NCI-H69 (cell line): ENCODE data around the gene SPATA9.
"Not testable (repeated sequence)": the region's sequence is repeated elsewhere in the genome, so short reads cannot be mapped to it uniquely, and the experiment has no call there.

Experiments
- DNase-seq: peaks from one replicate; lab custom pipeline; 2025; lab: John Stamatoyannopoulos, UW

The SPATA9 gene

DNA sequence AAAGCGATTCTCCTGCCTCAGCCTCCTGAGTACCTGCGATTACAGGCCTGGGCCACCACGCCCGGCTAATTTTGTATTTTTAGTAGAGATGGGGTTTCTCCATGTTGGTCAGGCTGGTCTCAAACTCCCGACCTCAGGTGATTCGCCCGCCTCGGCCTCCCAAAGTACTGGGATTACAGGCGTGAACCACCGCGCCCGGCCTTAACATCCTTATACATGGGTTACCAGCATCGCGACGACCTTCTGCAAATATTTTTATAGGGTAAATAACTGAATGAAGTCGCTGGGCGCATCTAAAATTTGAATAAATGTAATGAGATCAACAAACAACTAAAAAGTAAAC is 36.6 kb downstream of the SPATA9 start:
- DNase-seq, result not testable (repeated sequence)

DNA sequence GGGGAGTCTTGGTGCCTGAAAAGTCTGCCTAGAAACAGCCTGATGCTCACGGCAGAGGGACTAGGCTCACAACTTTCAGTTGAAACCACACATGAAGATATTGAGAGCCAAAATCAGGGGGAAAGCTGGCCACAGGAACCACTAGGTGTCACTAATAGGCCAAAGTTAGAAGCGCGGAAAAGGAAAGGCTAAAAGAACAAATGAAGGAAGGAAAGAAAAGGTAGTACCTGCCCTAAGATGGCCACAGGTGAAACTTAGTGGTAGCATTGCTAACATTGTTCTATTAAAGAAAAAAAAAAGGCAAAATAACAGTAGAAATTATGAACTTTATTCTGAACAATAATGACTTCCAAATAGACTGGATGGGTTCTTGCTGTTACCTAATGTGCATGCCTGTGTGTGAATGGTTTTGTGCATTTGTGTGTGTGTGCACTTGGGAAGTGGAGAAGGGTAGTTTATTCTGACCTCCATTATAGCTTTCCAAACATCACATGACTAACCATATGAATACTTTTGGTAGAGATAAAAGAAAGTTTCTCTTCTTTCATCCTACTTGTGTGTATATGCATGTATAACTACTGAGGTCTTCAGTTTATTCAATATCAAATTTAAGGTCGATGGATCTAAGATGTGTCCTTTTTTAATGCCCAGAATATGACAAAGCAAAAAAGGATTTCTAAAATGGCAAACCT is 38.3 kb downstream of the SPATA9 start:
- DNase-seq, result peak; percentile 86

DNA sequence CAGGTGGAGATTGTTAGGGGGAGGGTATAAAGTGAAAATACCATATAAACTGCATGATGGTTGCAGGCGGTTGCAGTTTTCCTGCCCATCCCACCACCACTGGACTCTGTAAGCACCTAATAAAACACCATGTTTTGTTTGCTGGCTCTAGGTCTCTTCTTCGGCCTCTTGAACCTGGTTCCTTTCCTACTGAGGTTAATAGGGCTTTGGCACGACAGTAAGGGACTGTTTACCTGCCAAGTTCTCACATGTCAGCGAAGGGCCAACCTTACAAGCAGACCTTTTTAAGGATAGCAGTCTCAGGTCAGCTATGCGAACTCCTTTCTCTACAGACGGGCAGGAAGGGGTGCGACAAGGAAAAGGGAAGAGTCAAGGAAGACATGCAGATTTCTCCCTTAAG is 39.6 kb downstream of the SPATA9 start:
- no peak for DNase-seq

DNA sequence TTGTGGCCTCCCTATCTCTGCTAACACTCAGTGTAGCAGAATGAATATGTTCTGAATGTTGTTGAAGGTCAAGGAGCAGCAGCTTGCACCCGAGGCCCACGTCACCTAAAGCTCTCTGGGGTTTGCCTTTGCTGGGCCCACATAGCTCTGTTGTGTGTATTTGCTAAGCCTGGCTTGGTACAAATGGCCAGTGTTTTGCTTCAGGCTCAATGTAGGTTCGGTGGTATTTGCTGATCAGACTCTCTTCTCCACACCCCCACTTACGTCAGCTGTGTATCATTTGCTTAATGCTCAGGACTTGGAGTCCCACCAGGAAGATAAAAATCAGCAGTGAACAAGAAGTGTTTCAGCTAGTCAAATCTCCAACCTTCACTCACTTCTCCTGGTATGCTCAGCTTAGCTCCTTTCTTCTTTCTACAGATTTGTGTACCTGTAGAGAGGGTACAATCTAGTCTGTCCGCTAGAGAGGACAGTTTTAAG is 41.0 kb downstream of the SPATA9 start:
- DNase-seq, result no peak

DNA sequence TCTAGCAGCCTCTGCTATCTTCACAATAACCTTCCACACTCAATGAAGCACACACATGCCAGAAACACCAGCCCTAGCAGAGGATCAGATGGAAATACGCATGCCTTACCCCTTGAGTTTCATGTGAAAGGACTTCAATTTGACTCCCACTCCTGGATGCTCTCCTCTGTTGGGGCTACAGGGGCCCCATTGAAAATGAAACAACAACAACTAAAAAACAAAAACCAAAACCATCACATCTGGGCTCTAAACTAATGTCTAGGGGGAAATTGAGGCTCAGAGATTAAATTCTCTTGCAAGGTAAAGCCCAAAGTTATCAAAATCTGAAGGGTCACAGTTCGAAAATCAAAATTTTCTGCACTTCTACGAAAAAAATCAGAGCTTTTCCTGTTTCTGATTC is 44.2 kb downstream of the SPATA9 start:
- DNase-seq, result no peak

DNA sequence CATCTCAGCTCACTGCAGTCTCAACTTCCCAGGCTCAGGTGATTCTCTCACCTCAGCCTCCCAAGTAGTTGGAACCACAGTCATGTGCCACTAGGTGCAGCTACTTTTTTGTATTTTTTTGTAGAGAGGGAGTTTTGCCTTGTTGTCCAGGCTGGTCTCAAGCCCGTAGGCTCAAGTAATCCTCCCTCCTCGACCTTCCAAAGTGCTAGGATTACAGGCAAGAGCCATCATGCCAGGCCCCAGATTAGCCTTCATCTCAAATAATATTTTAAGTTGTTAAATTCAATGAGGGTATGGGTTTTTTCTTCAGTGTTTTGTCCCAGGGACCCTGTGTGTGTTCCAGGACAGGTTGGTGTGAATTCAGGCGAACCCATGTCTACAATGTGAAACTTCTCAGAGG is 48.7 kb downstream of the SPATA9 start:
- DNase-seq, result no peak

DNA sequence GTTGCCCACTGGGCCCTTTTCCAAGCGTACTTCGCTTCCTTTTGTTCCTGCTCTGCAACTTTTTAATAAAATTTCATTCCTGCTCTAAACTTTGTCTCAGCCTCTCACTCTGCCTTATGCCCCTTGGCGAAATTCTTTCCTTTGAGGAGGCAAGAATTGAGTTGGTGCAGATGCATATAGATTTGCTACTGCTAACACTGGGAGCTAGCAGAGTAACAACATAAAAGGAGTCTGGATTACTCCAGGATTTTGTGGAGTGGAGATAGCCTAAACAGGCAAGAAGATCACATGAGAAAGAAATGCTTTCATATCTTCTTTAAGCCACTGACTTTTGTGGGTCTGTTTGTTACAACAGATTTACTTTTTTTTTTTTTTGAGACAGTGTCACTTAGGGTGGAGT is 49.1 kb downstream of the SPATA9 start:
- DNase-seq, result no peak

DNA sequence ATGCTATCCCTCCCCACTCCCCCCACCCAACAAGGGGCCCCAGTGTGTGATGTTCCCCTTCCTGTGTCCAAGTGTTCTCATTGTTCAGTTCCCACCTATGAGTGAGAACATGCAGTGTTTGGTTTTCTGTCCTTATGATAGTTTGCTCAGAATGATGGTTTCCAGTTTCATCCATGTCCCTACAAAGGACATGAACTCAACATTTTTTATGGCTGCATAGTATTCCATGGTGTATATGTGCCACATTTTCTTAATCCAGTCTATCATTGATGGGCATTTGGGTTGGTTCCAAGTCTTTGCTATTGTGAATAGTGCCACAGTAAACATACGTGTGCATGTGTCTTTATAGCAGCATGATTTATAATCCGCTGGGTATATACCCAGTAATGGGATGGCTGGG is 49.8 kb downstream of the SPATA9 start:
- not testable (repeated sequence) for DNase-seq

DNA sequence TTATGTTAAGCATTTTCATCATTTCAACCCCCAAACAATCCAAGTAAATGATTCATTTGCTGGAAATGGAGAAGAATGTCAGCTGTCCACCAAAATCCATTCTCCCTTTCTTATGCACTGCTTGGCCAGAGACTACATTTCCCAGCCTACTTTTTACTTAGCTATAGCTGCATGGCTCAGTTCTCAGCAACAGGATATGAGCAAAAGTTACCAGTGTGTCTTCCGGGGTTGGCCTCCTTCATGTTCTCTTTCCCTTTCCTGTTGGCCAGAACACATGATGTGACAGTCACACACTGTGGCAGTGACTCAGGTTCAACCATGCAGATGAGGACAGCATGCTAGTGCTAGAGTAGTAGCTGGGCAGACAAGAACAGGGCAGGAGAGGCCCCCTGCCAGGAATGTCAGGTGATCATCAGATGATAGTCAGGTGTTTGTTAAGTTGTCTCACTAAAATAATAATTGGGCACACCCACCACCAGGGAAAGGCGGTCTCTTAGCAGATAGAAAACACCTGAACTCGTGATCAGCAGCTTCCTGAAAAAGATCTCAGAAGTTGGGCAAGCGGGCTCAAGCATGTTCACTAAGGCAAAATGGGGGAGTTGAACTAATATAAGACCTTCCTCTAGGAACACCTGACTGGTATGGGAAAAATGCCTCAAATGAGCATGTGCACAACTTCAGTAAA is 50.7 kb downstream of the SPATA9 start:
- no peak for DNase-seq

DNA sequence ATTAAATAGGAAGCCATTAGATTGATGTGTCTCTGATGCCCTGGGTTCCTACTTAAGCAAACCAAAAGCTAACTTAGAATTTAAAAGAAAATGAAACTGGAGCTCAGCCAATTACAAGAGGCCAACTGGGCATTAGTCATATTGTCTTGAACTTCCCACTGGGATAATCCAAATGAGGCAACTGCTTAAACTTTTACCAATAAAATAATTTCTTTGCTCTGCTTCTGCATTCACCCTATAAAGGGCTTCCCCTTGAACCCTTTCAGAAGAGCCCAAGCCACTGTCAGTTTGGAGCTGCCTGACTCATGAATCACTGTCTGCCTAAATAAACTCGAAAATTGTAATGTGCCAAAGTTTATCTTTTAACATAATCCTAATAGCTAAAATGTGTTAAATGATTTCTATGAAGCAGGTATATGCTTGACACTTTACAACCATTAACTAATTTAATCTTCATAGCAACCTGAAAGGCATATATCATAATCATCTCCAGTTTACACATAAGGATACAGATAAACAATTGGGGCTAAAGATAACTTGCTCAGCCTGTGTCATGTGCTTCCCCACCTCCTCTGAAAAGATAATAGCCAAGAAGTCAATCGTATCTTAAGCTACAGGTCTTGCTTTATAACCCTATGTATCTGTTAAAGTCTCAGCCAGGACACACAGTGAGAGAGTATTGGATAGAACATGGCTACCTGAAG is 51.4 kb downstream of the SPATA9 start:
- no peak for DNase-seq

DNA sequence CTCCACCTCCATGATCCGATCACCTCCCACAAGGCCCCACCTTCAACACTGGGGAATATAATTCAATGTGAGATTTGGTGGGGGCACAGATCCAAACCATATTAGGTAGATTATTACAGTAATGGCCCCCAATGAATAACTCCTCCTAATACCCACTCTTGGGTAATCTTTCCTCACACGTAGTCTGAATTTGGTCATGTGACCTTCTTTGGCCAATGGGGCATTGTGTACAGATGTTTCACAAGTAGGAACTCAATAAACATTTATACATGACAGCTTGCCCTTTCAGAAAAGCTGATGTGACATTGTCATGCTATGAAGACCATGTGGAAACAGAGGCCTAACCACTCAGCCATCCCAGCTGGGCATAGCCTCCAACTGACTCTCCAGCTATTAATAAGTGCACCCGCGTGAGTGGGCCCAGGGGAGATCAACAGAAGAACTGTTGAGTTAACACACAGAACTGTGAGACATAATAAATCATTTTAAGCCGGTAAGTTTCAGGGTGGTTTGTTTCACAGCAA is 52.3 kb downstream of the SPATA9 start:
- no peak for DNase-seq

DNA sequence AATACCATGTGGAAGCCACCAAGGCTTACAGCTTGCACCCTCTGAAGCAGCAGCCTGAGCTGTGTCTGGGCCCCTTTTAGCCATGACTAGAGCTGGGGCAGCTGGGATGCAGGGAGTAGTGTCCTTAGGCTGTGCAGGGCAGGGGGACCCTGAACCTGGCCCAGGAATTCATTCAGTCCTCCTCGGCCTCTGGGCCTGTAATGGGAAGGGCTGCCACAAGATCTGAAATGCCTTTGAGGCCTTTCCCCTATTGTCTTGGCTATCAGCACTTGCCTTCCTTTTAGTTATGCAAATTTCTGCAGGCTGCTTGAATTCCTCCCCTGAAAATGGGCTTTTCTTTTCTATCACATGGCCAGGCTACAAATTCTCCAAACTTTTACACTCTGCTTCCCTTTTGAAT is 53.9 kb downstream of the SPATA9 start:
- DNase-seq, result no peak

DNA sequence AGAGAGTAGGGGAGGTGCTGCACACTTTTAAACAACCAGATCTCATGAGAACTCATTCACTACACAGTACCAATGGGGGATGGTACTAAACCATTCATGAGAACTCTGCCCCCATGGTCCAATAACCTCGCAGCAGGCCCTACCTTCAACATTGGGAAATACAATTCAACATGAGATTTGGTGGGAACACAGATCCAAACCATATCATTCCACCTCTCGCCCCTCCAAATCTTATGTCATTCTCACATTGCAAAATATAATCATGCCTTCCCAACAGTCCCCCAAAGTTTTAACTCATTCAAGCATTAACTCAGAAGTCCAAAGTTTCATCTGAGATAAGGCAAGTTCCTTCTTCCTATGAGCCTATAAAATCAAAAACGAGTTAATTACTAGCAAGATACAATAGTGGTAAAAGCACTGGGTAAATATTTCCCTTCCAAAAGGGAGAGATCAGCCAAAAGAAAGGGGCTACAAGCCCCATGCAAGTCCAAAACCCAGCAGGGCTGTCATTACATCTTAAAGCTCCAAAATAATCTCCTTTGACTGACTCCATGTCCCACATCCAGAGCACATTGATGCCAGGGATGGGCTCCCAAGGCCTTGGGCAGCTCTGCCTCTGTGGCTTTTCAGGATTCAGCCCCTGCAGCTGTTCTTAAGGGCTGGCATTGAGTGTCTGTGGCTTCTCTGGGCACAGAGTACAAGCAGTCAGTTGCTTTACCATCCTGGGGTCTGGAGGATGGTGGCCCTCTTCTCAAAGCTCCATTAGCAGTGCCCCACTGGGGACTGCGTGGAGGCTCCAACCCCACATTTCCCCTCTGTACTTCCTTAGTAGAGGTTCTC is 54.6 kb downstream of the SPATA9 start:
- no peak for DNase-seq

DNA sequence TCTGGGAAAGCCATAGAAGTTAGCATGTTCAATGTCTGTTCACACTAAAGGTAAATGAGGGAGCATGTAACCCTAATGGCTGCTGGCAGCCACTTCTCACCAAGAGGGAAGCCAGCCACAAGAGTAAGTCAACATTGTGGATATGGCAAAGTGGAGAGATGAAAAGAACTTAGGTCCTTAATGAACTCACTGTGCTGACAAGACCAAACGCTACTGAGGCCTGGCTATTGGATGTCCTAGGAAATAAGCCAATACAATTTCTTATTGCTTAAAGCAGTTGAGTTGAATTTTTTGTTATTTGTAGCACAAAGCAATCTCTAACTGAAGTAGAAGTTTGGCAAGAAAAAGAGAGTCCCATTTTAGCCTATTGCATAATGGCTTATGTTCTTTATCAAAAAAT is 56.1 kb downstream of the SPATA9 start:
- no peak for DNase-seq

DNA sequence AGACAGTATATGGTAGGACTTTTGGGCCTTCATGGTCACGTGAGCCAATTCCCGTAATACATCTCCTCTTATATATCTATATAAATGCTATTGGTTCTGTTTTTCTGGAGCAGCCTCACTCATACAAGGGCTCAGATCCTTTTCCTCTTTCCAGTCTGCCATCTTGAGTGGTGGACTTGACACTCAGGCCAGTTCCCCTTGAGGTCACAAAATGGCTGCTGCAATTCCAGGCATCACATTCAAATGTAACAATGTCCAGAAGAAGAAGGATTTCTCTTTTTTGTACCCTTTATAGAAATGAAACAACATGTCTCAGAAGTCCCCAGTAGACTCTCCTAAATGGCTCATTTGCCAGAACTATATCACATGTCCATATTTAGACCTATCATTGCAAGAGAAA is 58.4 kb downstream of the SPATA9 start:
- DNase-seq, result no peak

DNA sequence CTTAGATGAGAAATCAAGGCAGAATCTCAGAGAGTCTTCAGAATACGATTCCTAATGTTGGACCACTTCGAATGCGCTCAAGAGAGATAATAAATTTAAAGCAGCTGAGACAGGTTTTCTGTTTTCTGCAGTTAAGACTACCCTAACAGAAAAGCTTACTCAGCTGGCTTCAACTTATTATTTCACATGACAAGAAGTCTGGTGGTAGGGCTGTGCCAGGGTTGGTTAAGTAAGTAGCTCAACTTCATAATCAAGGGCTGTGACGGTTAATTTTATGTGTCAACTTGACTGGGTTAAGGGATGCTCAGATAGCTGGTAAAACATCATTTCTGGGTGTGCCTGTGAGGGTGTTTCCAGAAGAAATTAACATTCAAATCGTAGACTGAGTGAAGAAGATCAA is 59.1 kb downstream of the SPATA9 start:
- DNase-seq, result no peak

DNA sequence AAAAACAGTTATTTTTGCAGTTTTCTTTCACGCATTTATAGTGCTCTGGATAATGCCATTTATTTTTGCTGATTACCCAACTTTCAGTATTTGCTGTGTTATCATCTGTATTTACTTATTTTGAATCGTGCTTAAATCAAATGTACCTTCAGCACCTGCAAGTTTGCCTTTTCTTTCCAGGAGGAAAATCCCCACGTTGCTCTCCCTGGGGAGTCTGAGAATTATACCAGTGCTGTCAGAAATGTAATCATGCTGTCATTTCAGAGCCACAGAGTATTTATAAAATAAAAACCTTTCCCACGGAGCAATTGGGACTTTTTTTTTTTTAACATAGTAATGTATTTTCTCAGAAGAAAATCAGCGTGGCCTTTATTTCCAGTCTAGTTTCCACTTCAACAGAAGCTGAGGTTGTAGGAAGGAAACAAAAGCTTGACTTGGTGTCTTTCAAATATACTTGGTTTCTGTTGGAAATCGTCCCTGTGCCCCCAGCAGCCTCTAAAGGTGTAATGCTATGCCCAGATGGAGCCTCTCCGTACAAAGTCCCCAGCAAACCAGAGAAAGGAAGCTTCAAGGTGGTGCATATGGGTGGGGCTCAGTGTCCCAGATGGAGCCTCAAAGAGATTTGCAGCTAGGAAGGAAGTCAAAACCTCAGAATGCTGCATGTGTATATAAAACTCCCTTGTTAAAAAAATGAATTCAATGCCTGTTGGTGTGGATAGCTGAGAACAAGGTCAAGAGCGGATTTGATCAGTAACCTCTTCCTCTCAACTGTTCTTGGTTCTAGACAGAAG is 60.8 kb downstream of the SPATA9 start:
- peak; percentile 57 for DNase-seq

DNA sequence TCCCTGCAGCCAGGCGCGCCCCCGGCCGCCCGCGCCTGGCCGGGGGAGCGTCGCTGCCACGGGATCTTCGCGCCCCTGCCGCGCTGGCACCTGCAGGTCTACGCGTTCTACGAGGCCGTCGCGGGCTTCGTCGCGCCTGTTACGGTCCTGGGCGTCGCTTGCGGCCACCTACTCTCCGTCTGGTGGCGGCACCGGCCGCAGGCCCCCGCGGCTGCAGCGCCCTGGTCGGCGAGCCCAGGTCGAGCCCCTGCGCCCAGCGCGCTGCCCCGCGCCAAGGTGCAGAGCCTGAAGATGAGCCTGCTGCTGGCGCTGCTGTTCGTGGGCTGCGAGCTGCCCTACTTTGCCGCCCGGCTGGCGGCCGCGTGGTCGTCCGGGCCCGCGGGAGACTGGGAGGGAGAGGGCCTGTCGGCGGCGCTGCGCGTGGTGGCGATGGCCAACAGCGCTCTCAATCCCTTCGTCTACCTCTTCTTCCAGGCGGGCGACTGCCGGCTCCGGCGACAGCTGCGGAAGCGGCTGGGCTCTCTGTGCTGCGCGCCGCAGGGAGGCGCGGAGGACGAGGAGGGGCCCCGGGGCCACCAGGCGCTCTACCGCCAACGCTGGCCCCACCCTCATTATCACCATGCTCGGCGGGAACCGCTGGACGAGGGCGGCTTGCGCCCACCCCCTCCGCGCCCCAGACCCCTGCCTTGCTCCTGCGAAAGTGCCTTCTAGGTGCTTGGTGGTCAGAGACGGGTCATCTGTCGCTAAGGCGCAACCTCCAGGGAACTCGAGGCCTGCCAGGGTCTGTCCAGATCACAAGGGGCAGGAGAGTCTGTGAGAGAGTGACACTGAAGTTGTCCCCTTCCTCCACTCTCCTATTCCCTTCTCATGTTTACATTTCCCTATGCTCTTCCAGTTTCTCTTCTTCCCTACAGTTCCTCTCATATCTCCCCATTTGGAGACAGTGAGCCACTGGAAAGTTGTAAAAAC is 61.6 kb downstream of the SPATA9 start:
- peak; percentile 90 for DNase-seq

DNA sequence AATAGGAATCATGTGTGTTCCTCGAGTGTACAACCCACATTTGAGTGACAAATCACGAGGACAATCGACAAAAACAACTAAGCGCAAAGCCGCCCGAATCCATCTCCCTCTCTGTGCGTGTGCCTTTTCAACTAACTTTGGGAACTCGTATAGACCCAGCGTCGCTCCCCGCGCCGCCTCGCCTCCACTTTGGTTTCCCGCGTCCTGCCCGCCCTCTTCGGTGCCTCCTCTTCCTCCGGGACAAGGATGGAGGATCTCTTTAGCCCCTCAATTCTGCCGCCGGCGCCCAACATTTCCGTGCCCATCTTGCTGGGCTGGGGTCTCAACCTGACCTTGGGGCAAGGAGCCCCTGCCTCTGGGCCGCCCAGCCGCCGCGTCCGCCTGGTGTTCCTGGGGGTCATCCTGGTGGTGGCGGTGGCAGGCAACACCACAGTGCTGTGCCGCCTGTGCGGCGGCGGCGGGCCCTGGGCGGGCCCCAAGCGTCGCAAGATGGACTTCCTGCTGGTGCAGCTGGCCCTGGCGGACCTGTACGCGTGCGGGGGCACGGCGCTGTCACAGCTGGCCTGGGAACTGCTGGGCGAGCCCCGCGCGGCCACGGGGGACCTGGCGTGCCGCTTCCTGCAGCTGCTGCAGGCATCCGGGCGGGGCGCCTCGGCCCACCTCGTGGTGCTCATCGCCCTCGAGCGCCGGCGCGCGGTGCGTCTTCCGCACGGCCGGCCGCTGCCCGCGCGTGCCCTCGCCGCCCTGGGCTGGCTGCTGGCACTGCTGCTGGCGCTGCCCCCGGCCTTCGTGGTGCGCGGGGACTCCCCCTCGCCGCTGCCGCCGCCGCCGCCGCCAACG is 62.5 kb downstream of the SPATA9 start, which contains the start of gene GPR150:
GPR150 (plus strand) TSS at position 58 of the 840 bp plus-strand sequence; CDS start at position 247, 189 bp downstream.
- peak; percentile 90 for DNase-seq
